ENCODE data around the gene TNIK.

The TNIK gene

GRCh38 chr3:171352387-171352935 is 107.7 kb downstream of the TNIK start:
- Histone ChIP-seq H3K4me1 (ENCODE audit: low read length) (peaks cover 34% of the 10 kb centered on the region), H3K9ac (ENCODE audit: low read length) (no peak overlapping the region), H3K4me2 (ENCODE audit: low read length) (no peak overlapping the region), H4K20me1 (ENCODE audit: insufficient read depth, low read length) (no peaks in the 10 kb centered on the region), H3K36me3 (replicated peaks; ENCODE audit: low read depth, low read length) (peaks cover 7% of the 10 kb centered on the region), H3K9me3 (ENCODE audit: insufficient read depth, low read length) (no peaks in the 10 kb centered on the region), H2AFZ (ENCODE audit: low read depth, low read length) (no peak overlapping the region), H3K79me2 (ENCODE audit: low read length) (peaks cover 39% of the 10 kb centered on the region), H3K27me3 (ENCODE audit: low read depth, low read length) (no peaks in the 10 kb centered on the region), H3K27ac (ENCODE audit: low read length) (no peak overlapping the region), H3K4me3 (ENCODE audit: low read length) (no peak overlapping the region)
- TF ChIP-seq EZH2phosphoT487 (IDR thresholded peaks at IDR 0.05; ENCODE audit: low read depth), result no peak
- TF ChIP-seq, protein P1, sequence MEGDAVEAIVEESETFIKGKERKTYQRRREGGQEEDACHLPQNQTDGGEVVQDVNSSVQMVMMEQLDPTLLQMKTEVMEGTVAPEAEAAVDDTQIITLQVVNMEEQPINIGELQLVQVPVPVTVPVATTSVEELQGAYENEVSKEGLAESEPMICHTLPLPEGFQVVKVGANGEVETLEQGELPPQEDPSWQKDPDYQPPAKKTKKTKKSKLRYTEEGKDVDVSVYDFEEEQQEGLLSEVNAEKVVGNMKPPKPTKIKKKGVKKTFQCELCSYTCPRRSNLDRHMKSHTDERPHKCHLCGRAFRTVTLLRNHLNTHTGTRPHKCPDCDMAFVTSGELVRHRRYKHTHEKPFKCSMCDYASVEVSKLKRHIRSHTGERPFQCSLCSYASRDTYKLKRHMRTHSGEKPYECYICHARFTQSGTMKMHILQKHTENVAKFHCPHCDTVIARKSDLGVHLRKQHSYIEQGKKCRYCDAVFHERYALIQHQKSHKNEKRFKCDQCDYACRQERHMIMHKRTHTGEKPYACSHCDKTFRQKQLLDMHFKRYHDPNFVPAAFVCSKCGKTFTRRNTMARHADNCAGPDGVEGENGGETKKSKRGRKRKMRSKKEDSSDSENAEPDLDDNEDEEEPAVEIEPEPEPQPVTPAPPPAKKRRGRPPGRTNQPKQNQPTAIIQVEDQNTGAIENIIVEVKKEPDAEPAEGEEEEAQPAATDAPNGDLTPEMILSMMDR (IDR thresholded peaks at IDR 0.05; ENCODE audit: low read depth, low read length), result no peak

DNA sequence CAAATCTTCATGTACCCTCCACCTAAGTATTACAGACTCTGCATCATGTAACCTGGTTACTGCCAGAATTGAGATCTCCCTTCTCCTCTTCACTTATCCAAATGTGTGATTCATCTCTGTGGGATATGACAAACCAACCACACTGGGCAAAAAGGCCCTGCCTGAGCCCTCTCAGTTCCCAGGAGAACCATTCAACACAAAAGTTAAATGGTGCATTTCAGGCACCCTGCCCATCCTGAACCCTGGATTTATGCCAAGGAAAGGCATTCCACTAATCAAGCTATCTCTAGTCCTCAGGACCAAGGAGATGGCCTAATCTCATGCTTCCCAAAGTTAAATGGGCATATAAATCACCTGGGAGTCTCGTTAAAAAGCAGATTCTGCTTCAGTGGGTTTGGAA is 108.5 kb downstream of the TNIK start:
- Histone ChIP-seq H2AFZ (ENCODE audit: low read depth, low read length) (no peak overlapping the region), H3K27me3 (ENCODE audit: low read depth, low read length) (no peaks in the 10 kb centered on the region), H3K4me2 (ENCODE audit: low read length) (no peak overlapping the region), H4K20me1 (ENCODE audit: insufficient read depth, low read length) (no peaks in the 10 kb centered on the region), H3K79me2 (ENCODE audit: low read length) (peaks cover 47% of the 10 kb centered on the region), H3K27ac (ENCODE audit: low read length) (no peak overlapping the region), H3K4me3 (ENCODE audit: low read length) (no peak overlapping the region), H3K9ac (ENCODE audit: low read length) (no peak overlapping the region), H3K9me3 (ENCODE audit: insufficient read depth, low read length) (no peaks in the 10 kb centered on the region), H3K4me1 (ENCODE audit: low read length) (peaks cover 42% of the 10 kb centered on the region), H3K36me3 (replicated peaks; ENCODE audit: low read depth, low read length) (peaks cover 7% of the 10 kb centered on the region)
- TF ChIP-seq, protein P1 (IDR thresholded peaks at IDR 0.05; ENCODE audit: low read depth, low read length), result no peak
- no peak for TF ChIP-seq EZH2phosphoT487 (IDR thresholded peaks at IDR 0.05; ENCODE audit: low read depth)

- Histone ChIP-seq H3K4me3 (ENCODE audit: low read length) (no peak overlapping the region), H3K36me3 (replicated peaks; ENCODE audit: low read depth, low read length) (peaks cover 11% of the 10 kb centered on the region), H3K4me1 (ENCODE audit: low read length) (peaks cover 52% of the 10 kb centered on the region), H3K4me2 (ENCODE audit: low read length) (peak overlapping the region; percentile 15; the same call in 1 of the 2 replicates), H3K27me3 (ENCODE audit: low read depth, low read length) (no peaks in the 10 kb centered on the region), H4K20me1 (ENCODE audit: insufficient read depth, low read length) (no peaks in the 10 kb centered on the region), H2AFZ (ENCODE audit: low read depth, low read length) (no peak overlapping the region), H3K79me2 (ENCODE audit: low read length) (peaks cover 56% of the 10 kb centered on the region), H3K27ac (ENCODE audit: low read length) (no peak overlapping the region), H3K9ac (ENCODE audit: low read length) (no peak overlapping the region), H3K9me3 (ENCODE audit: insufficient read depth, low read length) (no peaks in the 10 kb centered on the region)
- TF ChIP-seq, protein P1 (IDR thresholded peaks at IDR 0.05; ENCODE audit: low read depth, low read length), result no peak
- TF ChIP-seq EZH2phosphoT487 (IDR thresholded peaks at IDR 0.05; ENCODE audit: low read depth), result no peak
Measured at GRCh38 chr3:171350364-171350763, 109.8 kb downstream of the TNIK start.

- no peak overlapping the region for H3K9ac ChIP-seq (ENCODE audit: low read length)
- H3K27ac ChIP-seq (ENCODE audit: low read length), result no peak overlapping the region
- peak overlapping the region; percentile 1; the same call in 1 of the 2 replicates for H3K4me2 ChIP-seq (ENCODE audit: low read length)
- H3K4me1 ChIP-seq (ENCODE audit: low read length), result peaks cover 52% of the 10 kb centered on the region
- H3K79me2 ChIP-seq (ENCODE audit: low read length), result peaks cover 58% of the 10 kb centered on the region
- H4K20me1 ChIP-seq (ENCODE audit: insufficient read depth, low read length), result no peaks in the 10 kb centered on the region
- H3K27me3 ChIP-seq (ENCODE audit: low read depth, low read length), result no peaks in the 10 kb centered on the region
- H3K9me3 ChIP-seq (ENCODE audit: insufficient read depth, low read length), result no peaks in the 10 kb centered on the region
- TF ChIP-seq, protein P1 (IDR thresholded peaks at IDR 0.05; ENCODE audit: low read depth, low read length), result no peak
- TF ChIP-seq EZH2phosphoT487 (IDR thresholded peaks at IDR 0.05; ENCODE audit: low read depth), result no peak
- H2AFZ ChIP-seq (ENCODE audit: low read depth, low read length), result no peak overlapping the region
- peaks cover 9% of the 10 kb centered on the region for H3K36me3 ChIP-seq (replicated peaks; ENCODE audit: low read depth, low read length)
- H3K4me3 ChIP-seq (ENCODE audit: low read length), result no peak overlapping the region
Measured at GRCh38 chr3:171349392-171349791, 110.8 kb downstream of the TNIK start.
